ENCODE results near the gene PHF5A. TPM values are rescaled to one million over a fixed set of nuclear protein-coding genes. Genes with fewer than 3 reads are reported as not detected.

The PHF5A gene
- total and polyA plus RNA-seq, 4 donors: 15.8 to 31.7 (median 23.2) TPM

- peaks cover 0 to 10% (median 1%) of the 10 kb centered on the region in 4 donors for H3K4me1 ChIP-seq (ENCODE audit: control insufficient read depth in 4 of 4, insufficient read depth in 4 of 4, low read length in 3 of 4)
- H3K27me3 ChIP-seq (ENCODE audit: control insufficient read depth in 4 of 4, insufficient read depth in 4 of 4, low read length in 3 of 4): no peaks in the 10 kb centered on the region
- peaks cover 1 to 25% (median 19%) of the 10 kb centered on the region in 4 donors for H3K36me3 ChIP-seq (ENCODE audit: control insufficient read depth in 4 of 4, insufficient read depth in 3 of 4, low read depth in 1 of 4, low read length in 3 of 4)
- 72% methylated on average over 10 of the region's 10 CpGs for WGBS
- no peaks in the 10 kb centered on the region for H3K9me3 ChIP-seq (ENCODE audit: control insufficient read depth in 4 of 4, low read length in 3 of 4)
- H3K9ac ChIP-seq (ENCODE audit: low read depth in 1 of 2, low read length in 2 of 2): no peak overlapping the region
- no peak for TF ChIP-seq TAF1 (conservative IDR thresholded peaks at IDR 0.05)
- TF ChIP-seq HNF4A (conservative IDR thresholded peaks at IDR 0.05): peak; percentile 34
- H3K4me3 ChIP-seq (ENCODE audit: low read depth in 1 of 3, low read length in 3 of 3): no peak overlapping the region
- H3K27ac ChIP-seq (ENCODE audit: low read depth in 1 of 2, low read length in 2 of 2): no peak overlapping the region
- no peak for DNase-seq (ENCODE audit: low spot score)
Measured at GRCh38 chr22:41499624-41500280, 31.3 kb upstream of the PHF5A start.

GRCh38 chr22:41498303-41498835 is 29.9 kb upstream of the PHF5A start:
- WGBS: 88% methylated on average over 6 of the region's 6 CpGs
- Histone ChIP-seq H3K27me3 (ENCODE audit: control insufficient read depth in 4 of 4, insufficient read depth in 4 of 4, low read length in 3 of 4) (no peaks in the 10 kb centered on the region), H3K4me3 (ENCODE audit: low read depth in 1 of 3, low read length in 3 of 3) (no peak overlapping the region), H3K36me3 (ENCODE audit: control insufficient read depth in 4 of 4, insufficient read depth in 3 of 4, low read depth in 1 of 4, low read length in 3 of 4) (peaks cover 3 to 18% (median 12%) of the 10 kb centered on the region in 4 donors), H3K27ac (ENCODE audit: low read depth in 1 of 2, low read length in 2 of 2) (no peak overlapping the region), H3K9me3 (ENCODE audit: control insufficient read depth in 4 of 4, low read length in 3 of 4) (no peaks in the 10 kb centered on the region), H3K4me1 (ENCODE audit: control insufficient read depth in 4 of 4, insufficient read depth in 4 of 4, low read length in 3 of 4) (peaks cover 0 to 10% (median 1%) of the 10 kb centered on the region in 4 donors), H3K9ac (ENCODE audit: low read depth in 1 of 2, low read length in 2 of 2) (no peak overlapping the region)
- TF ChIP-seq NR2F2 (IDR thresholded peaks at IDR 0.05): no peak
- peak; percentile 54 for DNase-seq (ENCODE audit: low spot score)

GRCh38 chr22:41491374-41492100 is 23.0 kb upstream of the PHF5A start:
- no peaks in the 10 kb centered on the region for H3K27me3 ChIP-seq (ENCODE audit: control insufficient read depth in 4 of 4, insufficient read depth in 4 of 4, low read length in 3 of 4)
- peaks cover 0 to 3% (median 1%) of the 10 kb centered on the region in 4 donors for H3K36me3 ChIP-seq (ENCODE audit: control insufficient read depth in 4 of 4, insufficient read depth in 3 of 4, low read depth in 1 of 4, low read length in 3 of 4)
- no peak for DNase-seq (ENCODE audit: low spot score)
- TF ChIP-seq MAX (IDR thresholded peaks at IDR 0.05) (no peak), REST (IDR thresholded peaks at IDR 0.05) (peak; percentile 31), NR2F2 (IDR thresholded peaks at IDR 0.05) (peak; percentile 31)
- H3K9ac ChIP-seq (ENCODE audit: low read depth in 1 of 2, low read length in 2 of 2): no peak overlapping the region
- WGBS: 78% methylated on average over 5 of the region's 5 CpGs
- H3K4me3 ChIP-seq (ENCODE audit: low read depth in 1 of 3, low read length in 3 of 3): no peak overlapping the region
- H3K27ac ChIP-seq (ENCODE audit: low read depth in 1 of 2, low read length in 2 of 2): no peak overlapping the region
- H3K4me1 ChIP-seq (ENCODE audit: control insufficient read depth in 4 of 4, insufficient read depth in 4 of 4, low read length in 3 of 4): peaks cover 4 to 15% (median 8%) of the 10 kb centered on the region in 4 donors
- H3K9me3 ChIP-seq (ENCODE audit: control insufficient read depth in 4 of 4, low read length in 3 of 4): no peaks in the 10 kb centered on the region

All from liver (tissue), 9 donors.